ENCODE measurements around the gene MUC3A. TPM values are rescaled to one million over a fixed set of nuclear protein-coding genes. Genes with fewer than 3 reads are reported as not detected.
"Not testable (repeated sequence)": the region's sequence is repeated elsewhere in the genome, so short reads cannot be mapped to it uniquely, and the experiment has no call there.

MUC3A gene
- total and polyA plus RNA-seq, 2 of the 8 experiments (the other 6 are each of a cell fraction or from before 2014, with no cell fraction given): 15.4 to 43.9 TPM

DNA sequence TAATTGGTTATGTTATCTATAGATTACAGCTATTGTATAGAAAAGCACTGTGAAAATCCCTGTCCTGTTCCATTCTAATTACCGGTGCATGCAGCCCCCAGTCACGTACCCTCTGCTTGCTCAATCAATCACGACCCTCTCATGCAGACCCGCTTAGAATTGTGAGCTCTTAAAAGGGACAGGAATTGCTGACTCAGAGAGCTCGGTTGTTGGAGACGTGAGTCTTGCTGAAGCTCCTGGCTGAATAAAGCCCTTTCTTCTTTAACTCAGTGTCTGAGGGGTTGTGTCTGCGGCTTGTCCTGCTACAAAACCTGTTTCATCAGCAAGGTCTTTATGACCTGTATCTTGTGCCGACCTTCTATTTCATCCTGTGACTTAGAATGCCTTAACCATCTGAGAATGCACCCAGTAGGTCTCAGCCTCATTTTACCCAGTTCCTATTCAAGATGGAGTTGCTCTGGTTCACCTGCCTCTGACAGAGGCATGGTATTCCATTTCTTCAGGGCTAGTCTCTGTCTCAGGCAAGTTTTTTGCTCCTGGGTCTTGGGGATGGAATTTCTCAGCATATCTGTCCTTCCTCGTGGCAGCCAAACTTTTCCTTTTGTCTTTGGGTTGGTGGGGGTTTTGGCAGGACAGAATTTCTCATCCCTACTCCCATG, 29.4 kb upstream of the MUC3A start:
- not testable (repeated sequence) for H3K14ac ChIP-seq (ENCODE audit: insufficient read length)

More for the DNA sequence above, 29.4 kb upstream of the MUC3A start:
- WGBS, 2 experiments (ENCODE audit: extremely low coverage in 1 of 2, insufficient coverage in 1 of 2, insufficient read length in 1 of 2, insufficient replicate concordance in 2 of 2, low coverage in 1 of 2, low lambda C conversion rate in 2 of 2, missing lambda C conversion rate in 1 of 2): 94% methylated on average over 9 of the region's 9 CpGs; no CpG with 5 or more reads in 1 of the 2 experiments
- H3K36me3 ChIP-seq (ENCODE audit: control insufficient read depth in 2 of 4, insufficient read depth in 4 of 4, low read length in 3 of 4); H4K5ac ChIP-seq (ENCODE audit: insufficient read length, low read depth, low read length); POLR2A ChIA-PET (ENCODE audit: partially characterized antibody); H2AK5ac ChIP-seq (ENCODE audit: low read depth, low read length); H3K9me3 ChIP-seq (ENCODE audit: insufficient read depth in 2 of 2, low read depth in 1 of 2, low read length in 1 of 2); H3K4me1 ChIP-seq (replicated peaks in 1 of 4; ENCODE audit: control insufficient read depth in 3 of 4, insufficient read depth in 4 of 4, low read length in 3 of 4); H3K9ac ChIP-seq (replicated peaks in 1 of 4; ENCODE audit: extremely low read depth in 1 of 4, low read depth in 3 of 4, low read length in 3 of 4); H4K20me1 ChIP-seq (replicated peaks in 1 of 2; ENCODE audit: control insufficient read depth in 1 of 2, insufficient read depth in 2 of 2, low read length in 2 of 2); H2AFZ ChIP-seq (ENCODE audit: low read length); H3K4me3 ChIP-seq (ENCODE audit: extremely low read depth in 1 of 4, insufficient read depth in 2 of 4, low read depth in 3 of 4, low read length in 4 of 4); H3K56ac ChIP-seq (replicated peaks; ENCODE audit: insufficient read length, low read depth, low read length); FAIRE-seq; H3K18ac ChIP-seq (ENCODE audit: extremely low read depth, low read length); H3K79me1 ChIP-seq (ENCODE audit: low read depth, low read length); DNase-seq (ENCODE audit: low read depth in 1 of 2, low spot score in 2 of 2); H4K8ac ChIP-seq (ENCODE audit: extremely low read depth, insufficient read depth, low read length); H3K79me2 ChIP-seq (ENCODE audit: control insufficient read depth in 1 of 2, insufficient read depth in 2 of 2, low read length in 2 of 2); H3K27ac ChIP-seq (ENCODE audit: low read depth, low read length); H3K4me2 ChIP-seq (ENCODE audit: insufficient read depth in 1 of 2, low read depth in 2 of 2, low read length in 2 of 2); H2BK120ac ChIP-seq (replicated peaks; ENCODE audit: low read depth, low read length); H3K27me3 ChIP-seq (replicated peaks in 1 of 4; ENCODE audit: control insufficient read depth in 3 of 4, extremely low read depth in 1 of 4, insufficient read depth in 3 of 4, low read length in 3 of 4); H3K23me2 ChIP-seq (ENCODE audit: low read depth, low read length); H3K23ac ChIP-seq (ENCODE audit: insufficient read length): not testable (repeated sequence)
- H4K91ac ChIP-seq (replicated peaks; ENCODE audit: insufficient read length, low read length): peak overlapping the region; percentile 15
- H2BK12ac ChIP-seq (ENCODE audit: low read depth, low read length): peak overlapping the region; percentile 18; the same call in 1 of the 2 replicates
- H3K4ac ChIP-seq (replicated peaks; ENCODE audit: insufficient read length, low read depth, low read length): peak overlapping the region; percentile 40
- CTCF ChIA-PET (ENCODE audit: partially characterized antibody): interaction anchor here (0.9 to 1.5 kb wide), 2 partner anchors 10 to 22 kb away, joined by 3 to 5 read pairs; no protein-coding TSS in a partner anchor
- TF ChIP-seq MAFK (IDR thresholded peaks at IDR 0.05; ENCODE audit: low read depth, low read length): peak; percentile 33; the same call in 1 of the 2 replicates
- H2BK15ac ChIP-seq (ENCODE audit: low read length): peak overlapping the region; percentile 40; the same call in 1 of the 2 replicates
- peak overlapping the region; percentile 37; the same call in 1 of the 2 replicates for H2BK20ac ChIP-seq (ENCODE audit: low read length)
- H2BK5ac ChIP-seq (ENCODE audit: low read depth, low read length): peak overlapping the region; percentile 61; the same call in 1 of the 2 replicates

Data from H1 (cell line).